K562 (cell line): ENCODE measurements around the gene HPD. TPM values are rescaled to one million over a fixed set of nuclear protein-coding genes. Genes with fewer than 3 reads are reported as not detected.

ENCODE experiments used
- CLOCK ChIP-seq: fragments of 250-450 bp; sonication (Bioruptor Pico); IDR thresholded peaks from 2 replicates; pipeline ENCODE4 v1.4.0; 2020; ENCODE audit warnings: mild to moderate bottlenecking, moderate library complexity, borderline replicate concordance
- CREM ChIP-seq: IDR thresholded peaks from 2 replicates; pipeline ENCODE4 v1.6.1; 2014; ENCODE audit warnings: antibody characterized with exemption, low read depth
- DPF2 ChIP-seq: fragments of 450-650 bp; IDR thresholded peaks from 2 replicates; pipeline ENCODE4 v1.6.1; 2016
- HDAC3 ChIP-seq: fragments of 450-650 bp; IDR thresholded peaks from 2 replicates; pipeline ENCODE4 v1.6.1; 2018; ENCODE audit warnings: borderline replicate concordance, mild to moderate bottlenecking, moderate library complexity; ENCODE audit not compliant: partially characterized antibody
- HMG20A ChIP-seq: fragments of 450-650 bp; formaldehyde crosslinking; conservative IDR thresholded peaks from 2 replicates; pipeline ENCODE4 v1.4.0; 2020; ENCODE audit warnings: mild to moderate bottlenecking, mixed read lengths
- MYBL2 ChIP-seq, 2 experiments: fragments of 450-650 bp in 1 of 2; sonication (generic) in 1 of 2; formaldehyde crosslinking in 1 of 2; IDR thresholded peaks; 2 replicates each; pipeline versions ENCODE4 v1.6.1 to v1.8.1; 2017 to 2022; ENCODE audit warnings: borderline replicate concordance in 1 of 2, inconsistent platforms in 1 of 2, low read depth in 1 of 2, mild to moderate bottlenecking in 1 of 2, missing genetic modification reagents in 1 of 2, moderate library complexity in 1 of 2
- NFRKB ChIP-seq: fragments of 450-650 bp; IDR thresholded peaks from 2 replicates; pipeline ENCODE4 v1.6.1; 2016; ENCODE audit warnings: low read depth
- SREBF1 ChIP-seq: fragments of 150-350 bp; IDR thresholded peaks from 2 replicates; pipeline ENCODE4 v1.6.1; 2014; ENCODE audit warnings: antibody characterized with exemption, low read depth, low read length, borderline replicate concordance
- STAT5B ChIP-seq: fragments of 250-450 bp; sonication (Bioruptor Pico); IDR thresholded peaks from 2 replicates; pipeline ENCODE4 v1.8.0; 2021; ENCODE audit warnings: mild to moderate bottlenecking, inconsistent platforms
- USF1 ChIP-seq: sonication (generic); formaldehyde crosslinking; IDR thresholded peaks from 2 replicates; pipeline ENCODE4 v1.9.0; 2022; ENCODE audit warnings: mild to moderate bottlenecking, missing genetic modification reagents
- ZBTB8A ChIP-seq: fragments of 450-650 bp; IDR thresholded peaks from 2 replicates; pipeline ENCODE4 v1.6.1; 2018; ENCODE audit warnings: mild to moderate bottlenecking, moderate library complexity; ENCODE audit not compliant: partially characterized antibody
- ZNF384 ChIP-seq: IDR thresholded peaks from 2 replicates; pipeline ENCODE4 v1.6.1; 2012; ENCODE audit warnings: low read depth, low read length, improper control_type of control experiment
- polyA plus RNA-seq, 8 experiments: library from polyadenylated mRNA; depleted of rRNA in 4 of 8; stranded (reverse) in 5 of 8; unstranded in 3 of 8; fragments of >200 nt; fragmentation: Nextera tagmentation in 2 of 8; fragmentation: Illumina TruSeq in 1 of 8; extraction: Ambion mirVana in 2 of 8; extraction: Trizol in 1 of 8; gene quantifications; 2 replicates each; pipeline versions ENCODE4 v1.2.1 to v1.2.3, GENCODE V29; 2011 to 2014; ENCODE audit warnings: inconsistent platforms in 1 of 8, missing spikeins in 1 of 8
- total RNA-seq, 7 experiments: library from RNA; depleted of rRNA in 6 of 7; stranded (reverse); fragments of >200 nt in 6 of 7; fragmentation: Illumina TruSeq in 2 of 7; extraction: Trizol in 2 of 7; gene quantifications; 2 replicates each; pipeline versions ENCODE4 v1.2.1 to v1.2.3, GENCODE V29; 2011 to 2021; ENCODE audit warnings: low replicate concordance in 1 of 7

HPD gene
- total and polyA plus RNA-seq, 9 of the 15 experiments (the other 6 are each of a cell fraction or from before 2014, with no cell fraction given), result 0.06 to 0.29 (median 0.07) TPM; not detected in 4

GRCh38 chr12:121799842-121800693 lies 58.6 kb downstream of the HPD start (continued):
- TF ChIP-seq CLOCK, result no peak
- peak; percentile 86 for TF ChIP-seq DPF2
- TF ChIP-seq HMG20A (CRISPR knock-in tag), result no peak
- TF ChIP-seq ZNF384, result no peak
- no peak for TF ChIP-seq USF1 (CRISPR knock-in tag)
- TF ChIP-seq NFRKB, result peak; percentile 90; the same call in 1 of the 2 replicates
- no peak for TF ChIP-seq ZBTB8A
- no peak for TF ChIP-seq STAT5B
- TF ChIP-seq CREM, result peak; percentile 75
- TF ChIP-seq HDAC3, result no peak
- no peak for TF ChIP-seq SREBF1
- TF ChIP-seq MYBL2 (IDR thresholded peaks at IDR 0.05; ENCODE audit: low read depth), result no peak
- TF ChIP-seq MYBL2 (CRISPR knock-in tag; IDR thresholded peaks at IDR 0.05; ENCODE audit: borderline replicate concordance), result no peak
